Posterior cingulate gyrus (tissue), 11 donors: ENCODE results near the gene CCDC183.
A peak's percentile ranks its signal among the peaks of the same experiment; 100 is the strongest.

Source experiments
- DNase-seq, 10 donors: peaks; one replicate each; pipeline versions ENCODE4 v3.0.0 to v3.0.0-alpha.2; 2020 to 2021; ENCODE audit warnings: mixed read lengths in 3 of 10
- intact Hi-C: fragments of 100-400 bp; cut with DNase I; formaldehyde crosslinking; loops from one replicate; pipeline ENCODE4 v1.15.1; 2023

Gene CCDC183

GRCh38 chr9:136851941-136852663 lies 56.0 kb downstream of the CCDC183 start, which contains the start of gene MAMDC4:
Gene MAMDC4, plus strand, starts transcription at chr9:136852346. Its CDS starts 71 bp downstream, at chr9:136852417.
- DNase-seq: peak in 2 of 10 donors; percentile 5 to 84

DNA sequence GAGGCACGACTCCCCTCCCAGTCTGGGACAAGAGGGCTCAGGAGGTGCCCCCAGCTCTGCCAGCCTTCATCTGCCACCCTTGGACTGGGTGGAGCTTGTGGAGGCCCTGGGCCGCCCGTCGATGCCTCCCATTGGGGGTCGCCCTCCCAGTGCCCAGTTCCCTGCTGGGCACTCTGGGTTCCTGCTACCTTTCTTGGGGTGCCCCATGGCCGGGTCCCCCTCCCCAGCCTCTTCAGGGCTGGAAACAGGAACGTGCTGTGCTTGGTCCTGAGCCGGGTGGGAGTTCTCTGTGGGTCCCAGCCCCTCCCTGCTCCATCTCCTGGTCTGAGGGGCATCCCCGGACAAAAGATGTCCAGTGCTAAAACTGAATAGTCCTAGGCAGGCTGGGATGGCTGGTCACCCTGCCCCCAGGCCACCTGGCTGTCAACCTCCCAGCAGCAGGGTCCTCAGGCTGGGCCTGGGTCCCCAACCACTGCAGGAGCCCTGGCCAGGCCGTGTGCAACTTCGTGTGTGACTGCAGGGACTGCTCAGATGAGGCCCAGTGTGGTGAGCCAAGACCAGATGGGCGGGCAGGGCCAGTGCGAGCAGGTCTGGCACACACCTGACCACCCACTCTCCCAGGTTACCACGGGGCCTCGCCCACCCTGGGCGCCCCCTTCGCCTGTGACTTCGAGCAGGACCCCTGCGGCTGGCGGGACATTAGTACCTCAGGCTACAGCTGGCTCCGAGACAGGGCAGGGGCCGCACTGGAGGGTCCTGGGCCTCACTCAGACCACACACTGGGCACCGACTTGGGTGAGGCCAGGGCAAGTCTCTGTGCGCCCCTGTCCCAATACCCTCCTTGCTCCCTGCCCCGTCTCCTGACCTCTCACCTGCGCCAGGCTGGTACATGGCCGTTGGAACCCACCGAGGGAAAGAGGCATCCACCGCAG lies 56.8 kb downstream of the CCDC183 start:
- intact Hi-C loops: no loop called here
- peak in 4 of 10 donors; percentile 5 to 86 (median 36) for DNase-seq

More at GRCh38 chr9:136851941-136852663, 56.0 kb downstream of the CCDC183 start, which contains the start of gene MAMDC4:
- intact Hi-C loops: no loop called here

DNA sequence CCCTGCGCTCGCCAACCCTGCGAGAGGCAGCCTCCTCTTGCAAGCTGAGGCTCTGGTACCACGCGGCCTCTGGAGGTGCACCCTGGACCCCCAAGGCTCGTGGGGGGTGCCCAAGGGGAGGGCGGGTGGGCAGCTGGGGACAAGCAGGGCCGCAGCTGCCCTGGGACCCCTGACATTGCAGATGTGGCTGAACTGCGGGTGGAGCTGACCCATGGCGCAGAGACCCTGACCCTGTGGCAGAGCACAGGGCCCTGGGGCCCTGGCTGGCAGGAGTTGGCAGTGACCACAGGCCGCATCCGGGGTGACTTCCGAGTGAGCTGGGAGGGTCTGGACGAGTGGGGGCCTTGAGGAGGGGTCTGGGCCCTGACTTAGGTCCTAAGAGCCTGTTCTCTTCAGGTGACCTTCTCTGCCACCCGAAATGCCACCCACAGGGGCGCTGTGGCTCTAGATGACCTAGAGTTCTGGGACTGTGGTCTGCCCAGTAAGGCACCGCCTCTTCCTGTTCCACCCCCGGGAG lies 57.5 kb downstream of the CCDC183 start:
- DNase-seq: peak in 2 of 10 donors; percentile 4 to 62
- intact Hi-C loops: no loop called here

- intact Hi-C loops: no loop called here
- peak in 4 of 10 donors; percentile 5 to 78 (median 43) for DNase-seq
Observed at GRCh38 chr9:136854113-136854841, 58.1 kb downstream of the CCDC183 start.

DNA sequence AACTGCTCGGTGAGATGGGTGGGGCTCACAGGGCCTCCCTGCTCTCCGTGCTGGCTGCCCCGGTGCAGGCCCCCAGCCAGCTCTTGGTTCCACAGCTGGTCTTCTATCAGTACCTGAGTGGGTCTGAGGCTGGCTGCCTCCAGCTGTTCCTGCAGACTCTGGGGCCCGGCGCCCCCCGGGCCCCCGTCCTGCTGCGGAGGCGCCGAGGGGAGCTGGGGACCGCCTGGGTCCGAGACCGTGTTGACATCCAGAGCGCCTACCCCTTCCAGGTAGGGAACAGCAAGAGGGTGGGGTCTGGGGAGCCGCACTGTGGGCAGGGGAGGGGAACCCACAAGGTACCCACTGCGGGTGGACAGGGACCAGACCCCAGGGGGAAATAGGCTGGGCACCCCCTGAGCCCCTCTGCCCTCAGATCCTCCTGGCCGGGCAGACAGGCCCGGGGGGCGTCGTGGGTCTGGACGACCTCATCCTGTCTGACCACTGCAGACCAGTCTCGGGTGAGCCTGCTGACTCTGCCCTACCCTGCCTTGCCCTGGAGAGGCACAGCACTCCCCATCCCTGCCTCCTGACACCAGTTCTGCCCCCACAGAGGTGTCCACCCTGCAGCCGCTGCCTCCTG lies 58.8 kb downstream of the CCDC183 start:
- DNase-seq: peak in 3 of 10 donors; percentile 5 to 80 (median 5)
- intact Hi-C loops: no loop called here

DNA sequence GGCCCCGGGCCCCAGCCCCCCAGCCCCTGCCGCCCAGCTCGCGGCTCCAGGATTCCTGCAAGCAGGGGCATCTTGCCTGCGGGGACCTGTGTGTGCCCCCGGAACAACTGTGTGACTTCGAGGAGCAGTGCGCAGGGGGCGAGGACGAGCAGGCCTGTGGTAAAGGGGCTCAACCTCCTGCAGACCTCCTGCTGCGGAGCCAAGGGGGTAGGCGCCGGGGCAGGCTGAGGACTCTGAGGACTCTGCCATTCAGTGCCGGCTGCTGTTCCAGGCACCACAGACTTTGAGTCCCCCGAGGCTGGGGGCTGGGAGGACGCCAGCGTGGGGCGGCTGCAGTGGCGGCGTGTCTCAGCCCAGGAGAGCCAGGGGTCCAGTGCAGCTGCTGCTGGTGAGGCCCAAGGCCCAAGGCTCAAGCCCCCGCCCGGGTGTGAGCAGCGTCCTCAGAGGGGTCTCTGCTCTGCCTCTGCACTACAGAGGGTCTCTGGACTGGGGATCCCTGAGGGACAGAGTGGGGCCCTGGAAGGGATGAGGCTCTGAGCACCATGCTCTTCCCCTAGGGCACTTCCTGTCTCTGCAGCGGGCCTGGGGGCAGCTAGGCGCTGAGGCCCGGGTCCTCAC lies 59.4 kb downstream of the CCDC183 start:
- intact Hi-C loops: no loop called here
- DNase-seq: peak in 2 of 10 donors; percentile 71 to 81

DNA sequence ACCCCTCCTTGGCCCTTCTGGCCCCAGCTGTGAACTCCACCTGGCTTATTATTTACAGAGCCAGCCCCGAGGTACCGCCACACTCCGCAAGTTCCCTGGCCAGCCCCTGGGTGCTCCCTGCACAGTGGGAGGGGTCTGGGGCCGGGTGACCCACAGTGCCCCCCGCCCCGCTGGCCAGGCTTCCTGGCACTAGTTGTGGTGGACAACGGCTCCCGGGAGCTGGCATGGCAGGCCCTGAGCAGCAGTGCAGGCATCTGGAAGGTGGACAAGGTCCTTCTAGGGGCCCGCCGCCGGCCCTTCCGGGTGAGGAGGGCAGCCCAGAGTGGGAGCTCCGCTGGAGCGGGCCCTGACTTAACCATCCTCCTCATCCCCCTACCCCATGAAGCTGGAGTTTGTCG lies 59.9 kb downstream of the CCDC183 start:
- peak in 2 of 10 donors; percentile 8 to 77 for DNase-seq
- intact Hi-C loops: no loop called here

GRCh38 chr9:136856541-136857141 lies 60.5 kb downstream of the CCDC183 start:
- peak in 1 of 10 donors; percentile 71 for DNase-seq
- intact Hi-C loops: no loop called here

DNA sequence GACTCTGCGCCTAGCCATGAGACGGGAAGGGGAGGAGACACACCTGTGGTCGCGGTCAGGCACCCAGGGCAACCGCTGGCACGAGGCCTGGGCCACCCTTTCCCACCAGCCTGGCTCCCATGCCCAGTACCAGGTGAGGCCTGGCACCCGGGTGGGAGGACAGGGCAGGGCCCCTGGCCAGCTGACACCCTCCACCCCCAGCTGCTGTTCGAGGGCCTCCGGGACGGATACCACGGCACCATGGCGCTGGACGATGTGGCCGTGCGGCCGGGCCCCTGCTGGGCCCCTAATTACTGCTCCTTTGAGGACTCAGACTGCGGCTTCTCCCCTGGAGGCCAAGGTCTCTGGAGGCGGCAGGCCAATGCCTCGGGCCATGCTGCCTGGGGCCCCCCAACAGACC lies 61.0 kb downstream of the CCDC183 start:
- intact Hi-C loops: no loop called here
- peak in 2 of 10 donors; percentile 7 to 78 for DNase-seq
